CD4-positive, CD25-positive, alpha-beta regulatory T cell (primary cell): ENCODE results near the gene LDAF1. TPM values are rescaled to one million over a fixed set of nuclear protein-coding genes. Genes with fewer than 3 reads are reported as not detected.

Source experiments
- ATAC-seq, 2 donors: fragments of 150-1000 bp; cut with Tn5 transposase; one replicate each; pipeline ENCODE4 v1.10.0; 2021; ENCODE audit warnings: low read depth in 2 of 2, moderate number of reproducible peaks in 2 of 2, moderate library complexity in 1 of 2
- DNase-seq, 3 donors: peaks; one replicate each; pipeline versions ENCODE4 v3.0.0 to v3.0.0-alpha.2; 2012 to 2022; ENCODE audit warnings: mixed read lengths in 1 of 3
- H3K27ac ChIP-seq: one replicate; pipeline ENCODE4 v1.7.0; 2013; ENCODE audit warnings: mild to moderate bottlenecking, low read length; ENCODE audit not compliant: insufficient read depth, poor library complexity, severe bottlenecking
- H3K27me3 ChIP-seq: one replicate; pipeline ENCODE4 v1.7.0; 2013; ENCODE audit warnings: low read length; ENCODE audit not compliant: control insufficient read depth, insufficient read depth
- H3K36me3 ChIP-seq: one replicate; pipeline ENCODE4 v1.7.0; 2013; ENCODE audit warnings: mild to moderate bottlenecking, low read length, moderate library complexity; ENCODE audit not compliant: control insufficient read depth, insufficient read depth
- H3K4me1 ChIP-seq: 2 replicates; pipeline ENCODE4 v1.7.0; 2013; ENCODE audit warnings: mild to moderate bottlenecking, low read length; ENCODE audit not compliant: insufficient read depth, control insufficient read depth, poor library complexity, severe bottlenecking
- H3K4me3 ChIP-seq: one replicate; pipeline ENCODE4 v1.7.0; 2013; ENCODE audit warnings: low read depth, mild to moderate bottlenecking, low read length, moderate library complexity
- H3K9me3 ChIP-seq, 2 experiments: 1 replicate in 1 of 2; 2 replicates in 1 of 2; pipeline ENCODE4 v1.7.0; 2013; ENCODE audit warnings: low read length in 2 of 2, mild to moderate bottlenecking in 1 of 2, moderate library complexity in 1 of 2; ENCODE audit not compliant: control insufficient read depth in 2 of 2
- H3K27ac Mint-ChIP-seq, 3 donors: one replicate each; pipeline ENCODE4 v1.8.0; 2020 to 2022; ENCODE audit warnings: mild to moderate bottlenecking in 3 of 3, mixed read lengths in 3 of 3, moderate library complexity in 2 of 3
- H3K27me3 Mint-ChIP-seq: one replicate; pipeline ENCODE4 v1.8.0; 2022; ENCODE audit warnings: mild to moderate bottlenecking, mixed read lengths
- H3K36me3 Mint-ChIP-seq: one replicate; pipeline ENCODE4 v1.8.0; 2020; ENCODE audit warnings: mixed read lengths
- H3K4me1 Mint-ChIP-seq, 4 donors: one replicate each; pipeline ENCODE4 v1.8.0; 2020 to 2022; ENCODE audit warnings: mixed read lengths in 4 of 4, mild to moderate bottlenecking in 1 of 4
- H3K4me3 Mint-ChIP-seq, 4 donors: one replicate each; pipeline ENCODE4 v1.8.0; 2020 to 2022; ENCODE audit warnings: mild to moderate bottlenecking in 4 of 4, mixed read lengths in 4 of 4, moderate library complexity in 3 of 4
- H3K9me3 Mint-ChIP-seq, 7 donors: one replicate each; pipeline ENCODE4 v1.8.0; 2020 to 2022; ENCODE audit warnings: mixed read lengths in 7 of 7, mild to moderate bottlenecking in 3 of 7, moderate library complexity in 2 of 7
- polyA plus RNA-seq, 4 donors: library from polyadenylated mRNA; unstranded; fragments of 300-500 nt; fragmentation: Illumina TruSeq; gene quantifications; one replicate each; pipeline ENCODE4 v1.2.3, GENCODE V29; 2021
- total RNA-seq: library from RNA; stranded (reverse); gene quantifications from one replicate; pipeline ENCODE4 v1.2.3, GENCODE V29; 2022

LDAF1 gene
- total and polyA plus RNA-seq, 5 donors from 2014 or later = 15.9 to 30.5 (median 28.9) TPM

- Histone ChIP-seq H3K4me1 (no peaks in the 10 kb centered on the region), H3K4me3 (no peak overlapping the region), H3K36me3 (peaks cover 32% of the 10 kb centered on the region), H3K27ac (no peak overlapping the region), H3K9me3 (no peaks in the 10 kb centered on the region), H3K27me3 (no peaks in the 10 kb centered on the region)
- H3K9me3 Mint-ChIP-seq = no peaks in the 10 kb centered on the region
- H3K4me3 Mint-ChIP-seq = no peak overlapping the region
- no peaks in the 10 kb centered on the region for H3K27me3 Mint-ChIP-seq
- peaks cover 40% of the 10 kb centered on the region for H3K36me3 Mint-ChIP-seq
- H3K27ac Mint-ChIP-seq = no peak overlapping the region
- DNase-seq (no peak), ATAC-seq (no peak)
- H3K4me1 Mint-ChIP-seq = peaks cover 0 to 7% (median 0%) of the 10 kb centered on the region in 4 donors
Observed at GRCh38 chr16:21172650-21173049, 14.2 kb downstream of the LDAF1 start.

- ATAC-seq (no peak), DNase-seq (no peak)
- Histone ChIP-seq H3K27ac (no peak overlapping the region), H3K4me3 (no peak overlapping the region), H3K27me3 (no peaks in the 10 kb centered on the region), H3K9me3 (no peaks in the 10 kb centered on the region), H3K4me1 (no peaks in the 10 kb centered on the region), H3K36me3 (peaks cover 54% of the 10 kb centered on the region)
- Mint-ChIP-seq H3K36me3 (peaks cover 56% of the 10 kb centered on the region), H3K27ac (no peak overlapping the region), H3K4me3 (no peak overlapping the region), H3K4me1 (peaks cover 0 to 7% (median 0%) of the 10 kb centered on the region in 4 donors), H3K9me3 (peaks cover 0 to 4% (median 0%) of the 10 kb centered on the region in 7 donors), H3K27me3 (no peaks in the 10 kb centered on the region)
Observed at GRCh38 chr16:21175397-21175796, 16.9 kb downstream of the LDAF1 start.

GRCh38 chr16:21179126-21179982 is 20.9 kb downstream of the LDAF1 start:
- ATAC-seq (no peak), DNase-seq (no peak)
- Histone ChIP-seq H3K4me1 (no peaks in the 10 kb centered on the region), H3K27me3 (no peaks in the 10 kb centered on the region), H3K9me3 (no peaks in the 10 kb centered on the region), H3K4me3 (no peak overlapping the region), H3K27ac (no peak overlapping the region), H3K36me3 (peaks cover 45% of the 10 kb centered on the region)
- Mint-ChIP-seq H3K27me3 (no peaks in the 10 kb centered on the region), H3K36me3 (peaks cover 73% of the 10 kb centered on the region), H3K4me1 (no peaks in the 10 kb centered on the region), H3K4me3 (no peak overlapping the region), H3K27ac (no peak overlapping the region), H3K9me3 (peaks cover 0 to 4% (median 0%) of the 10 kb centered on the region in 7 donors)

GRCh38 chr16:21179983-21180365 is 21.5 kb downstream of the LDAF1 start:
- H3K27me3 Mint-ChIP-seq = no peaks in the 10 kb centered on the region
- Histone ChIP-seq H3K4me1 (no peaks in the 10 kb centered on the region), H3K9me3 (no peaks in the 10 kb centered on the region), H3K36me3 (peaks cover 43% of the 10 kb centered on the region), H3K4me3 (no peak overlapping the region), H3K27ac (no peak overlapping the region), H3K27me3 (no peaks in the 10 kb centered on the region)
- DNase-seq (no peak), ATAC-seq (no peak)
- H3K4me3 Mint-ChIP-seq = no peak overlapping the region
- no peaks in the 10 kb centered on the region for H3K4me1 Mint-ChIP-seq
- H3K27ac Mint-ChIP-seq = no peak overlapping the region
- H3K36me3 Mint-ChIP-seq = peaks cover 67% of the 10 kb centered on the region
- peaks cover 0 to 4% (median 3%) of the 10 kb centered on the region in 7 donors for H3K9me3 Mint-ChIP-seq

- H3K27ac Mint-ChIP-seq = no peak overlapping the region
Observed at GRCh38 chr16:21183995-21184394, 25.5 kb downstream of the LDAF1 start.

GRCh38 chr16:21184834-21185233 is 26.4 kb downstream of the LDAF1 start:
- Histone ChIP-seq H3K36me3 (peaks cover 19% of the 10 kb centered on the region), H3K9me3 (no peaks in the 10 kb centered on the region), H3K27me3 (no peaks in the 10 kb centered on the region), H3K4me3 (no peak overlapping the region), H3K27ac (no peak overlapping the region), H3K4me1 (peaks cover 6% of the 10 kb centered on the region)
- H3K27me3 Mint-ChIP-seq = peaks cover 3% of the 10 kb centered on the region
- no peak for ATAC-seq
- H3K27ac Mint-ChIP-seq = peak overlapping the region in 1 of 3 donors; percentile 40
- H3K36me3 Mint-ChIP-seq = peaks cover 34% of the 10 kb centered on the region
- DNase-seq = no peak
- peaks cover 0 to 3% (median 0%) of the 10 kb centered on the region in 7 donors for H3K9me3 Mint-ChIP-seq
- no peak overlapping the region for H3K4me3 Mint-ChIP-seq
- H3K4me1 Mint-ChIP-seq = peaks cover 0 to 6% (median 2%) of the 10 kb centered on the region in 4 donors

More at GRCh38 chr16:21183995-21184394, 25.5 kb downstream of the LDAF1 start:
- H3K27me3 ChIP-seq = no peaks in the 10 kb centered on the region
- no peaks in the 10 kb centered on the region for H3K9me3 ChIP-seq
- H3K27me3 Mint-ChIP-seq = no peaks in the 10 kb centered on the region
- no peak overlapping the region for H3K27ac ChIP-seq
- peaks cover 0 to 3% (median 0%) of the 10 kb centered on the region in 7 donors for H3K9me3 Mint-ChIP-seq
- peaks cover 28% of the 10 kb centered on the region for H3K36me3 ChIP-seq
- H3K4me1 ChIP-seq = peaks cover 6% of the 10 kb centered on the region
- ATAC-seq (no peak), DNase-seq (no peak)
- H3K4me1 Mint-ChIP-seq = peaks cover 0 to 6% (median 2%) of the 10 kb centered on the region in 4 donors
- no peak overlapping the region for H3K4me3 Mint-ChIP-seq
- H3K4me3 ChIP-seq = no peak overlapping the region
- peaks cover 42% of the 10 kb centered on the region for H3K36me3 Mint-ChIP-seq

DNA sequence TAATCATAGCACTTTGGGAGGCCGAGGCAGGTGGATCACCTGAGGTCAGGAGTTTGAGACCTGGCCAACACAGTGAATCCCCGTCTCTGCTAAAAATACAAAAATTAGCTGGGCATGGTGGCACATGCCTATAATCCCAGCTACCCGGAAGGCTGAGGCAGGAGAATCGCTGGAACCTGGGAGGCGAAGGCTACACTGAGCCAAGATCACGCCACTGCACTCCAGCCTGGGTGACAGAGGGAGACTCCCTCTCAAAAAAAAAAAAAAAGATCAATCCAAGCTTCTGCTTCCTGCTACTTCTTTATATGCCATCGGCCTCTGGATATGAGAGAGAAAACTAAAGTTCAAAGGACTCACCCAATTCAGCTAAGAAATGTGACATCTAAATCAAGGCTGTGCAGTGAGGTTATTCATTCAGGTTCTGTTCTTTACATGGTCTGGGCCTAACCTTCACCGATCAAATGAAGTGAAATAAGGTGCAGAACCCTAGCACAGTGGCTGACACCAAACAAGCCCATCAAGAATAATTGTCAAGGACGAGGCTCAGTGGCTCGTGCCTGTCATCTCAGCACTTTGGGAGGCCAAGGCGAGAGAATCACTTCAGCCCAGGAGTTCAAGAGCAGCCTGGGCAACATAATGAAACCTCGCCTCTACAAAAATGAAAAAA is 27.3 kb downstream of the LDAF1 start:
- H3K36me3 ChIP-seq = peaks cover 14% of the 10 kb centered on the region
- H3K9me3 ChIP-seq = no peaks in the 10 kb centered on the region
- Mint-ChIP-seq H3K4me3 (no peak overlapping the region), H3K4me1 (peaks cover 0 to 6% (median 2%) of the 10 kb centered on the region in 4 donors), H3K36me3 (peaks cover 29% of the 10 kb centered on the region), H3K27ac (peak overlapping the region in 2 of 3 donors; percentile 23 to 40), H3K9me3 (peaks cover 0 to 3% (median 0%) of the 10 kb centered on the region in 7 donors), H3K27me3 (peaks cover 5% of the 10 kb centered on the region)
- ATAC-seq = no peak
- no peak overlapping the region for H3K4me3 ChIP-seq
- no peak overlapping the region for H3K27ac ChIP-seq
- H3K4me1 ChIP-seq = peaks cover 6% of the 10 kb centered on the region
- H3K27me3 ChIP-seq = no peaks in the 10 kb centered on the region
- no peak for DNase-seq
